Muscle layer of duodenum (tissue), 2 donors: Measurements from ENCODE around the gene C16orf82.
"Not testable (repeated sequence)": the region's sequence is repeated elsewhere in the genome, so short reads cannot be mapped to it uniquely, and the experiment has no call there.

ENCODE experiments used
- H3K27ac ChIP-seq: one replicate; pipeline ENCODE4 v1.7.0; 2013; ENCODE audit warnings: mild to moderate bottlenecking, low read length
- H3K27me3 ChIP-seq: one replicate; pipeline ENCODE4 v1.7.0; 2013; ENCODE audit warnings: low read depth, mild to moderate bottlenecking, control low read depth, low read length
- H3K36me3 ChIP-seq, 2 donors: one replicate each; pipeline ENCODE4 v1.7.0; 2013; ENCODE audit warnings: low read length in 2 of 2, control low read depth in 1 of 2, mild to moderate bottlenecking in 1 of 2; ENCODE audit not compliant: insufficient read depth in 2 of 2, control insufficient read depth in 1 of 2
- H3K4me1 ChIP-seq, 2 donors: one replicate each; pipeline ENCODE4 v1.7.0; 2013; ENCODE audit warnings: low read length in 2 of 2, mild to moderate bottlenecking in 2 of 2, control low read depth in 1 of 2, moderate library complexity in 1 of 2; ENCODE audit not compliant: insufficient read depth in 2 of 2, control insufficient read depth in 1 of 2
- H3K4me3 ChIP-seq, 2 donors: one replicate each; pipeline ENCODE4 v1.7.0; 2013; ENCODE audit warnings: low read length in 2 of 2, low read depth in 1 of 2, mild to moderate bottlenecking in 1 of 2
- H3K9me3 ChIP-seq, 2 donors: one replicate each; pipeline ENCODE4 v1.7.0; 2013; ENCODE audit warnings: low read length in 2 of 2, control low read depth in 1 of 2, mild to moderate bottlenecking in 1 of 2; ENCODE audit not compliant: control insufficient read depth in 1 of 2
- donor health status: healthy.

C16orf82 gene

DNA sequence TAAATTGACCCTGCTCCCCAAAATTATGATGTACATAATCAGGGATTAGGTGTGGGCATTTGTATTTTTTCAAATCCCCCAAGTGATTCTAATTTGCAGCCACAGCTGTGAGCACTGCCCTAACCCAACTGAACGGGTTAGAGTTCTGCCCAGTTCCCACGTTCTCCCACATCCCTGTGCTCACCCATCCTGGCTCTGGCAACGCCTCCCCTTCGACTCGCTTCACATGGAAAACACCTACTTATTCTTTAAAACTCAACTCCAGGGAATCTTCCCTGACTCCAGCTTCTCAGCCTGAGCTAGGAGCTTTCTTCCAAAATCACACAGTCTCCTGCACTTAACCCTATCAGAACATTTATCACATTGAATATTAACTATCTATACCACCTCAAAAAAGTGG is 17.6 kb upstream of the C16orf82 start:
- Histone ChIP-seq H3K9me3 (peaks cover 0 to 3% of the 10 kb centered on the region in 2 donors), H3K27me3 (no peaks in the 10 kb centered on the region)

DNA sequence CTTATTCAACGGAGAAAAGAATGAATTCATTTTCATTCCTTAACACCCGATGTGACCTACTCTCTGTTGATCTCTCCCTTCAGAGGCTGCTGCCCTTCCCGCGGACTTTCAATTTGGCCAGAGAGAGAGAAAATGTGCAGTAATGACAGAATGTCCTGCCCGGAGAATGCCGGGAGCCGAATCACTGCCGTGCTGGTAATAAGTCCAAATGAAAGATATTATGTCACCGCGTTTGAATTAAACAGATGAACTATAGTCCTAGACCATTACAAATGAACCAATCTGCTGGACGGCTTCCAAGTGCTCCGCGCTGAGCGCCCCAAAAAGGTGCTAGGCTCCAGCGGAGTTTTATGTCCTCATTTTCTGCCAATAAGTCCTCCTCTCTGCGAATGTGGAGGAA is 14.7 kb upstream of the C16orf82 start:
- H3K9me3 ChIP-seq, result no peaks in the 10 kb centered on the region
- H3K4me1 ChIP-seq, result no peaks in the 10 kb centered on the region
- no peak overlapping the region for H3K27ac ChIP-seq
- H3K27me3 ChIP-seq, result no peaks in the 10 kb centered on the region
- H3K36me3 ChIP-seq, result no peaks in the 10 kb centered on the region
- H3K4me3 ChIP-seq, result no peak overlapping the region

More for the DNA sequence above, 17.6 kb upstream of the C16orf82 start:
- H3K4me1 ChIP-seq, result no peaks in the 10 kb centered on the region
- H3K36me3 ChIP-seq, result no peaks in the 10 kb centered on the region
- H3K27ac ChIP-seq, result no peak overlapping the region
- H3K4me3 ChIP-seq, result no peak overlapping the region

DNA sequence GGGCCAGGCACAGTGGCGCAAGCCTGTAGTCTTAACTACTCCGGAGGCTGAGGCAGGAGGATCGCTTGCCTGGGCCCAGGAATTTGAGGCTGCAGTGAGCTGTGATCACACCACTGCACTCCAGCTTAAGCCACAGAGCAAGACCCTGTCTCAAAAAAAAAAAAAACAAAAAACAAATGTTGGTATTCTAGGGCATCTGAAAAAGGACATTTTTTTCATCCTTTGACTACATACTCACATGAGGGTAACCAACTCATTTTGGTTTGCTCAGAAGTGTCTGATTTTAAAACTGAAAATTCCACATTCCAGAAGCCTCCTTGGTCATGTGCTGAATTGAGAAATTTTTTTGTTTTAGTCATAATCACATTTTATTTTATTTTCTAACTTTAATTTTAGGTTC is 12.7 kb upstream of the C16orf82 start:
- Histone ChIP-seq H3K4me1 (no peaks in the 10 kb centered on the region), H3K4me3 (no peak overlapping the region), H3K27ac (no peak overlapping the region), H3K9me3 (no peaks in the 10 kb centered on the region), H3K36me3 (no peaks in the 10 kb centered on the region), H3K27me3 (no peaks in the 10 kb centered on the region)

DNA sequence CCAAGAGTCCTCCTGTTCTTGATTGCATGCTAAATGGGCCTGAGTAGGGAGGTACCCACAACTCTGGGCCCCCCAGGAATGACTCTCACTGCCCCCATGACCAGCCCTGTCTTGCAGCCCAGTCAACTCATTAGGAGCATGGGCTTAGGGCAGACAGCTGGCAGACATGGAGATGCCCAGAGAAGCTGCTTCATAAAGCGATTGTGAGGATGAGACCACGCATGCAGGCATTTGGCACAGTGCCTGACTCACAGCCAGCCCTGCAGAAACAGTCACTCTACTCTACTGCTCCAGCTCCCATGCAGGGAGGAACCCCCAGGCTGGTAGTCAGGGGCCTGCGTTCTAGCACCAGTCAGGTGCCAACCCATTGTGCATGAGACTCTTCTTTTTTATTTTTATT is 8.4 kb upstream of the C16orf82 start:
- Histone ChIP-seq H3K4me1 (no peaks in the 10 kb centered on the region), H3K27me3 (no peaks in the 10 kb centered on the region), H3K27ac (no peak overlapping the region), H3K9me3 (no peaks in the 10 kb centered on the region), H3K4me3 (no peak overlapping the region), H3K36me3 (no peaks in the 10 kb centered on the region)

DNA sequence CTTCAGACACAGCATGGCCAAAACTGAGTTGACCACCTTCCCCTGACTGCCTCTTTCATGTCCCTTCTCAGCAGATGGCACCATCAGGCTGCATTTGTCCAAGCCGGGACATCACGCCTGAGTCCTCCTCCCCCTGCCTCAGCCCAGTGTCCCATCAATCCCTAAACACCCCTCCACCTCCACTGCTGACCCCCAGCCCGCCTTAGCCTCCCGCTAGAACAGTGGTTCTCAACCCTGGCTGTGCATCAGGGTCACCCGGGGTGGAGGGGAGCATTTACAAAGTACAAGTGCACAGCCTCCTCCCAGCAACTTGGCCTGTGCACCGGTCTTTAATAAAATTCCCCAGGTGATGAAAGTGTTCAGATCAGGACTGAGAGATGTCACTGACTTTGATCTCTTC is 4.0 kb downstream of the C16orf82 start:
- H3K36me3 ChIP-seq, result no peaks in the 10 kb centered on the region
- H3K27ac ChIP-seq, result no peak overlapping the region
- no peaks in the 10 kb centered on the region for H3K4me1 ChIP-seq
- H3K4me3 ChIP-seq, result no peak overlapping the region
- no peaks in the 10 kb centered on the region for H3K27me3 ChIP-seq
- peaks cover 0 to 10% of the 10 kb centered on the region in 2 donors for H3K9me3 ChIP-seq

DNA sequence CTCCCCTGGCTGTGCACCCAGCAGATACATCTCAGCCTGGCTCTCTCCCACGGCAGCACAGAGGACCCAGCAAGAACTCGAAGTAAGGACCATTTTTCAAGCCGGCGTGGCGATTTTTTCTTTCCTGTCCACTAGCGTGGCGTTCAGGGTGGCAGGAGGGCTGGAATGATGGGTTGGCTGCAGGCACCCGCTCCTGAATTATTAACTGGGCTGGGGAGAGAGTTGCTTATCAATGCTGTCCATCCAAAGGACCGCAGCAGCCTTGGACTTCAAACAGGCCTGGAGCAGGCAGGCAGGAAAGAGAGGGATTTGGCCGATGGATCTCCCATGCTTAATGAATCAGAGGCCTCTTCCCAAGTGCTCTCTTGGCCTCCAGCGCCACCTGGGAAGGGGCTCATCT is 7.0 kb downstream of the C16orf82 start:
- no peak overlapping the region for H3K4me3 ChIP-seq
- H3K36me3 ChIP-seq, result no peaks in the 10 kb centered on the region
- H3K27ac ChIP-seq, result no peak overlapping the region
- peaks cover 0 to 11% of the 10 kb centered on the region in 2 donors for H3K9me3 ChIP-seq
- no peaks in the 10 kb centered on the region for H3K4me1 ChIP-seq
- H3K27me3 ChIP-seq, result no peaks in the 10 kb centered on the region

DNA sequence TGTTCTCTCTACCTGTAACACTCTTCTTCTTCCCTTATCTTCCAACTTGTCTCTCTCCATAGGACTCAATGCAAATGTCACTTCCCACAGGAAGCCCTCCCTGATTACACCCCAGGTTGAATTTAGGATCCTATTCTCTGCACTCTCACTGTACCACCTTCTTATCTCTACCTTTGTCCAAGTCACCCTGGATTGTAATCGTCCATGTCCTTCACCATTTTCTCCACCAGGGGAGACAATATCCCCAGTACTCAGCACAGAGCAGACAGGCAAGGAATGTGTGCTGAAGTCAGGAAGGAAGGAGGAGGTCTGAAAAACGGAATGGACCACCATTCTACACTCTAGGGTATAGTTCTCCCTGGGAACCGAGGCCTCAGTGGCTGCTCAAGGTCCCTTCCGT is 14.2 kb downstream of the C16orf82 start:
- Histone ChIP-seq H3K4me1 (no peaks in the 10 kb centered on the region), H3K4me3 (no peak overlapping the region), H3K9me3 (peaks cover 0 to under 1% of the 10 kb centered on the region in 2 donors), H3K27me3 (no peaks in the 10 kb centered on the region), H3K27ac (no peak overlapping the region), H3K36me3 (no peaks in the 10 kb centered on the region)

DNA sequence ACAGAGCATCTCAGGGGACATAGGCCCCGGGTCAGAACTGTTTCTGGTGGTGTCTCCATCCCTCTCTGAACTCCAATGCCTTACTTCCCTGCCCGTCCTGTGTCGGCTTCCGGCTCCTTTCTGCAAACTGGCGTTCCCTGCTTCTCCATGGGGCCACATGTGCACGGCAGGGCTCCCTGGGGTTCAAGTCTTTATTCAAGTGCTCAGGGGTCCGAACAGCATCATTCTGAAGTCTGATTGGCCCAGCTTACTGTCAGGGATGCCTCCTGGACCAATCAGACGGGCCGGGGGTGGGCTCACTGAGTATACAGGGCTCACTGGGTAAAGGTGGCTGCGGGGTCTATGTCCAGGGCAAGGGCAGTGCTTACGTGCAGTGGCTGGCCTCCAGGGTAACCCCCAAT is 17.1 kb downstream of the C16orf82 start:
- Histone ChIP-seq H3K4me1 (no peaks in the 10 kb centered on the region), H3K36me3 (no peaks in the 10 kb centered on the region), H3K9me3 (no peaks in the 10 kb centered on the region), H3K27ac (no peak overlapping the region), H3K4me3 (no peak overlapping the region), H3K27me3 (no peaks in the 10 kb centered on the region)

DNA sequence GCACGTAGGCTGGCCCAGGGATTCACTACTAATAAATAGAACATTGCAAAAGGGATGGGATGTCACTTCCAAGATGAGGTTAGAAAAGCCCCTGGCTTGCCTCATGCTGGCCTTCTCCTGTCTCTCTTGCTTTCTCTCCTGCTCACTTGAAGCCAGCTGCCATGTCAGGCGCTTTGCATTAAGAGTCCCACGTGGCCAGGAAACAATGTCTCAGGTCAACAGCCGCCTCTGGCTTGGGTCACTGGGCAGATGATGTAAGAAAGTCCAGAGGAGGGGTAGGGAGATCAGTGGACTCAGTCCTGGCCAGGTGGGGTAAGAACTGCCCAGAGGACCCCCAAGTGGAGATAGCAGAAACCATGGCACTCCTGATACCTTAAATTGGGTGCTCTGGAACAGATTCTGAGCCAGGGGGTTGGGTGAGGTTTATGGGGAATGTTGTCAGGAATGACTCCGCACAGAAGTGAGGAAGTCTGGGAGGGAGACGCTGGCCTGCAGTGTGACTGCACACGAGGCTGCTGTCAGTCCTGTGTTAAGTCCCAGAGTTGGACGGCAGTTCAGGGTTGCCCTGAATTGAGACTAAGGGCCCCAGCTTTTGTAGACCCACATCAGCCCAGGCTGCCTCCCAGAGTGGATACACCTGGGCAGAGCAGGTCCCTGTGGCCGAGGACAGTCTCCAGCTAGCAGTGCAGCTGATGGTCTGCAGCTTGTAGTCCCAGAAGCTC is 17.7 kb downstream of the C16orf82 start:
- Histone ChIP-seq H3K4me3 (no peak overlapping the region), H3K27me3 (no peaks in the 10 kb centered on the region), H3K27ac (no peak overlapping the region), H3K4me1 (no peaks in the 10 kb centered on the region), H3K9me3 (no peaks in the 10 kb centered on the region), H3K36me3 (no peaks in the 10 kb centered on the region)

DNA sequence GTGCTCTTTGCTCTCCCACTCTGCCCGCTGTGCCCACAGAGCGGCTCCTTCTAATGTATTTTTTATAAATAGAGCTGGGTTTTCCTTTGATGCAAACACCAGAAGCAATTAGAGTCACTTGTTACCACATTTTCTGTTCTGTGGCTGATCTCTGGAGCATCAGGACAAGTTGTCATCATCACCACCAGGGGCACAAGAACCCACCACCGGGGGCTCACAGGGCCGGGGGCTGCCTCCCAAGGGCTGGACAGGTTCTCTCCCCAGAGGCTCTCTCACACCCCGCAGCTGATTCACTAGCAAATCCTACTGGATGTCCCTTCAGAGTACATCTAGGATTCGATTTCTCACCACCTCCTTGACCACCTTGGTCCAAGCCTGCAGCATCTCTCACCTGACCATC is 18.5 kb downstream of the C16orf82 start:
- H3K36me3 ChIP-seq, result no peaks in the 10 kb centered on the region
- H3K27ac ChIP-seq, result no peak overlapping the region
- no peak overlapping the region for H3K4me3 ChIP-seq
- H3K4me1 ChIP-seq, result no peaks in the 10 kb centered on the region
- no peaks in the 10 kb centered on the region for H3K9me3 ChIP-seq
- H3K27me3 ChIP-seq, result no peaks in the 10 kb centered on the region

DNA sequence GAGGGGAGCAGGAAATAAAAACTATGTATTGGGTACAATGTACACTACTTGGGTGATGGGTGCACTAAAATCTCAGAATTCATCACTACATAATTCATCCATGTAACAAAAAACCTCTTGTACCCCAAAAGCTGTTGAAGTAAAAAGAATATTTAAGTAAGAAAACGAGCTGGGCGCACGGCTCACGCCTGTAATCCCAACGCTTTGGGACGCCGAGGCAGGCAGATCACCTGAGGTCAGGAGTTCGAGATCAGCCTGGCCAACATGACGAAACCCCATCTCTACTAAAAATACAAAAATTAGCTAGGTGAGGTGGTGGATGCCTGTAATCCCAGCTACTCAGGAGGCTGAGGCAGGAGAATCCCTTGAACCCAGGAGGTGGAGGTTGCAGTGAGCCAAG is 19.3 kb downstream of the C16orf82 start:
- H3K4me3 ChIP-seq, H3K9me3 ChIP-seq, H3K27me3 ChIP-seq, H3K36me3 ChIP-seq, H3K4me1 ChIP-seq, H3K27ac ChIP-seq: not testable (repeated sequence)

DNA sequence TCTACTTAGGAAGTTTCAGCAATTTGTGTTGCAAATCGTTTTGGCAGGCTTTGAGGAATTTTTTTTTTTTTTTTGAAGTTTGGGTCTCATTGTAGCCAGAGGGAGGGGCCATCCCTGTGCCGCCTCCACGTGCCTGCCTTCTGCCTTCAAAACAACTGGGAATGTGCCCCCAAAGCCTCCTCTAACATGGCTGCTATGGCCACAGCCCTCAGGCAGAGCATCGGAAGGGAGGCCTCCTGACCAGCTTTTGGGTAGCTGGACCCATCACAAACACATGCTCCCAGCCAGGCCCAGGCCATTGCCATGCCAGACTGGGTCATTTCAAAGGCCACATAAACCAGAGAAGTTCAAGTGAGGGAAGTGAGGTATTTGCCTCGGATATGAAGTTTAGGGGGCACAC is 21.5 kb downstream of the C16orf82 start:
- no peaks in the 10 kb centered on the region for H3K36me3 ChIP-seq
- H3K27ac ChIP-seq, result no peak overlapping the region
- no peaks in the 10 kb centered on the region for H3K4me1 ChIP-seq
- H3K9me3 ChIP-seq, result no peaks in the 10 kb centered on the region
- no peak overlapping the region for H3K4me3 ChIP-seq
- no peaks in the 10 kb centered on the region for H3K27me3 ChIP-seq
